HCT116 (cell line): ENCODE results near the gene TIMM10. TPM values are rescaled to one million over a fixed set of nuclear protein-coding genes. Genes with fewer than 3 reads are reported as not detected.

Source experiments
- ATAC-seq: fragments of 200-7000 bp; cut with Tn5 transposase; 2 replicates; pipeline ENCODE4 v1.9.1; 2020; ENCODE audit warnings: mild to moderate bottlenecking, moderate library complexity
- BruUV-seq: library from RNA; stranded (reverse); fragments of 400-500 nt; replicated peaks from 2 replicates; lab custom pipeline; 2021; lab: Mats Ljungman, UMichigan
- CTCF ChIA-PET: fragments of 300-600 bp; sonication (Branson Sonifier 250); formaldehyde crosslinking; loops from one replicate; lab custom pipeline; 2021; ENCODE audit warnings: antibody characterized with exemption; lab: Charles Lee
- POLR2A ChIA-PET: fragments of 300-600, 350-600 bp; sonication (Branson Sonifier 250); formaldehyde crosslinking; loops from one replicate; lab custom pipeline; 2021; ENCODE audit warnings: antibody characterized with exemption; lab: Charles Lee
- RAD21 ChIA-PET, 2 experiments: fragments of 300-600 bp; sonication (Branson Sonifier 250); formaldehyde crosslinking; loops; one replicate each; lab custom pipeline; 2023; ENCODE audit warnings: low total read pairs in 2 of 2; ENCODE audit not compliant: uncharacterized antibody in 2 of 2, unreplicated experiment in 2 of 2, low non-redundant PET in 1 of 2; lab: Charles Lee
- DNase-seq: peaks from one replicate; pipeline ENCODE4 v3.0.0-alpha.2; 2010; ENCODE audit warnings: low read depth, low spot score
- H2AFZ ChIP-seq: fragments of 200-600 bp; shearing (Covaris generic), sonication (generic); 2 replicates; pipeline ENCODE4 v1.6.1; 2017; ENCODE audit warnings: low read depth, mixed run types, mixed read lengths, antibody characterized with exemption, low read length; ENCODE audit not compliant: poor library complexity, severe bottlenecking
- H3K27ac ChIP-seq: 2 replicates; pipeline ENCODE4 v1.5.1; 2012; ENCODE audit warnings: low read depth, low read length
- H3K27me3 ChIP-seq: fragments of 200-600 bp; sonication (generic); 2 replicates; pipeline ENCODE4 v1.6.1; 2016; ENCODE audit warnings: mixed run types, low read length, mixed read lengths; ENCODE audit not compliant: insufficient read depth
- H3K36me3 ChIP-seq, 2 experiments: fragments of 200-500 bp in 1 of 2; fragments of 200-600 bp in 1 of 2; sonication (Bioruptor generic) in 1 of 2; sonication (generic) in 1 of 2; 2 replicates each; pipeline versions ENCODE4 v1.5.1 to v1.6.1; 2014 to 2016; ENCODE audit warnings: low read length in 2 of 2, inconsistent platforms in 1 of 2, mixed read lengths in 1 of 2, mixed run types in 1 of 2; ENCODE audit not compliant: insufficient read depth in 2 of 2, control insufficient read depth in 1 of 2
- H3K4me1 ChIP-seq, 2 experiments: fragments of 200-600 bp in 1 of 2; sonication (generic) in 1 of 2; 2 replicates each; pipeline versions ENCODE4 v1.5.1 to v1.6.1; 2012 to 2017; ENCODE audit warnings: low read length in 2 of 2, inconsistent platforms in 1 of 2, mild to moderate bottlenecking in 1 of 2, mixed read lengths in 1 of 2, mixed run types in 1 of 2, moderate library complexity in 1 of 2; ENCODE audit not compliant: insufficient read depth in 2 of 2, control insufficient read depth in 1 of 2
- H3K4me2 ChIP-seq: fragments of 200-600 bp; sonication (generic); 2 replicates; pipeline ENCODE4 v1.6.1; 2017; ENCODE audit warnings: mixed run types, low read length, mixed read lengths
- H3K4me3 ChIP-seq, 2 experiments: fragments of 200-600 bp in 1 of 2; sonication (generic) in 1 of 2; replicated peaks in 1 of 2; 2 replicates each; pipeline ENCODE4 v1.5.1; 2011 to 2016; ENCODE audit warnings: low read length in 2 of 2, control low read depth in 1 of 2, low read depth in 1 of 2, mild to moderate bottlenecking in 1 of 2, mixed read lengths in 1 of 2, mixed run types in 1 of 2
- H3K79me2 ChIP-seq: fragments of 200-600 bp; sonication (generic); 2 replicates; pipeline ENCODE4 v1.6.1; 2017; ENCODE audit warnings: mild to moderate bottlenecking, mixed run types, low read length, moderate library complexity, mixed read lengths; ENCODE audit not compliant: insufficient read depth
- H3K9ac ChIP-seq: fragments of 200-600 bp; sonication (generic); 2 replicates; pipeline ENCODE4 v1.6.1; 2016; ENCODE audit warnings: low read length, mixed read lengths
- H3K9me2 ChIP-seq: fragments of 200-600 bp; sonication (generic), shearing (Covaris generic); 2 replicates; pipeline ENCODE4 v1.6.1; 2017; ENCODE audit warnings: mixed run types, mild to moderate bottlenecking, moderate library complexity; ENCODE audit not compliant: insufficient read depth
- H3K9me3 ChIP-seq, 2 experiments: fragments of 200-500 bp in 1 of 2; fragments of 200-600 bp in 1 of 2; sonication (Bioruptor generic) in 1 of 2; sonication (generic) in 1 of 2; 2 replicates each; pipeline ENCODE4 v1.6.1; 2014 to 2017; ENCODE audit warnings: low read length in 2 of 2, mixed read lengths in 2 of 2, inconsistent platforms in 1 of 2, low read depth in 1 of 2, mild to moderate bottlenecking in 1 of 2, mixed run types in 1 of 2, moderate library complexity in 1 of 2; ENCODE audit not compliant: control insufficient read depth in 1 of 2, insufficient read depth in 1 of 2
- H4K20me1 ChIP-seq: fragments of 200-600 bp; sonication (generic), shearing (Covaris generic); 2 replicates; pipeline ENCODE4 v1.6.1; 2017; ENCODE audit warnings: mixed run types, mild to moderate bottlenecking, moderate library complexity; ENCODE audit not compliant: insufficient read depth
- CBX3 ChIP-seq: IDR thresholded peaks from 2 replicates; pipeline ENCODE4 v1.6.1; 2012; ENCODE audit warnings: low read depth
- CEBPB ChIP-seq: IDR thresholded peaks from 2 replicates; pipeline ENCODE4 v1.6.1; 2012; ENCODE audit warnings: low read depth
- ELF1 ChIP-seq: IDR thresholded peaks from 2 replicates; pipeline ENCODE4 v1.6.1; 2012; ENCODE audit warnings: low read depth, borderline replicate concordance
- EZH2 ChIP-seq: fragments of 200-600 bp; sonication (generic); IDR thresholded peaks from 2 replicates; pipeline ENCODE4 v1.6.1; 2017; ENCODE audit warnings: antibody characterized with exemption, mixed run types
- JUND ChIP-seq: IDR thresholded peaks from 2 replicates; pipeline ENCODE4 v1.6.1; 2012
- POLR2A ChIP-seq: IDR thresholded peaks from 2 replicates; pipeline ENCODE4 v1.7.0; 2011; ENCODE audit warnings: borderline replicate concordance; ENCODE audit not compliant: insufficient read depth, insufficient read length; ENCODE audit errors: extremely low read depth
- RAD21 ChIP-seq: IDR thresholded peaks from 2 replicates; pipeline ENCODE4 v1.6.1; 2012; ENCODE audit warnings: low read depth, mild to moderate bottlenecking
- SP1 ChIP-seq: IDR thresholded peaks from 2 replicates; pipeline ENCODE4 v1.6.1; 2012; ENCODE audit warnings: low read depth
- SRF ChIP-seq: IDR thresholded peaks from 2 replicates; pipeline ENCODE4 v1.6.1; 2012; ENCODE audit warnings: low read depth
- TCF7L2 ChIP-seq: IDR thresholded peaks from 2 replicates; pipeline ENCODE4 v1.7.0; 2011; ENCODE audit warnings: borderline replicate concordance, inconsistent platforms; ENCODE audit not compliant: insufficient read depth, insufficient read length; ENCODE audit errors: extremely low read depth
- ZFX ChIP-seq: fragments of 450-650 bp; IDR thresholded peaks from 2 replicates; pipeline ENCODE4 v1.6.1; 2017
- ZNF274 ChIP-seq: fragments of 200-500 bp; sonication (Bioruptor generic); IDR thresholded peaks from 2 replicates; pipeline ENCODE4 v1.6.1; 2014; ENCODE audit warnings: mild to moderate bottlenecking, low read depth, low read length, inconsistent platforms
- intact Hi-C: fragments of 100-400 bp; cut with micrococcal nuclease; formaldehyde crosslinking; loops from 2 replicates; pipeline ENCODE4 v1.10.0; 2022
- total RNA-seq: library from RNA; stranded (reverse); gene quantifications from one replicate; pipeline ENCODE4 v1.2.1, GENCODE V29; 2021; ENCODE audit not compliant: unreplicated experiment
- TF ChIP-seq, protein P1 (sequence below): IDR thresholded peaks from 2 replicates; pipeline ENCODE4 v1.6.1; 2011; ENCODE audit warnings: mild to moderate bottlenecking, low read length, moderate library complexity; ENCODE audit not compliant: insufficient replicate concordance; ENCODE audit errors: extremely low read depth
- TF ChIP-seq, protein P2 (sequence below): IDR thresholded peaks from 2 replicates; pipeline ENCODE4 v1.6.1; 2012; ENCODE audit warnings: low read depth

Gene TIMM10
- total RNA-seq, 1 experiment from 2014 or later = 65.6 TPM

DNA sequence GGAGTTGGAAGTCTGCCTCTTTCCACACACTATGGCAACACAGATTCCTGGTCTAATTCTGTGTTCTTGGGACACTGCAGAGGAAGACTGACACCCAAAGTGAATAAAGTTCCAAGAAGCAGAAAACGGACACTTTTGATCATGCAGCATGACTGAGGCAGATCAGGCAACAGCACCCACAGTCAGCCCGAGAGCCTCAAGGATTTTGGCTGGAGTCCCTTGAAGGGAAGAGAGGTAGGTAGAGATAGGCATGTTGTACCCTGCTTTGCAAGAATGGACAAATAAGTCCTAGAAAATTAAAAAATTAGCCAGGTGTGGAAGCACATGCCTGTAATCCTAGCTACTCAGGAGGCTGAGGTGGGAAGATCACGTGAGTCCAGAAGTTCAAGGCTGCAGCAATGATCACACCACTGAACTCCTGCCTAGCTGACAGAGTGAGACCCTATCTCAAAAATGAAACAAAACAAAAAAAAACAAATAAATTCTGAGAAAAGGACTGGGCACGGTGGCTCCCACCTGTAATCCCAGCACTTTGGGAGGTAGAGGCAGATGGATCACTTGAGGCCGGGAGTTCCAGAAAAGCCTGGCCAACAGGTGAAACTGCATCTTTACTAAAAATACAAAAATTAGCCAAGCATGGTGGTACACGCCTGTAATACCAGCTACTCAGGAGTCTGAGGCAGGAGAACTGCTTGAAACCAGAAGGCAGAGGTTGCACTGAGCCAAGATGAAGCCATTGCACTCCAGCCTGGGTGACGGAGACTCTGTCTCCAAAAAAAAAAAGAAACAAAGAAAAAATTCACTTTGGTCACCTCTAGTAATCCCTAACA lies 22.0 kb downstream of the TIMM10 start (continued):
- TF ChIP-seq CBX3 (no peak), SP1 (no peak), JUND (no peak), CEBPB (no peak), RAD21 (no peak), EZH2 (no peak), TCF7L2 (no peak), POLR2A (no peak), ZNF274 (no peak), SRF (no peak), ELF1 (no peak)

DNA sequence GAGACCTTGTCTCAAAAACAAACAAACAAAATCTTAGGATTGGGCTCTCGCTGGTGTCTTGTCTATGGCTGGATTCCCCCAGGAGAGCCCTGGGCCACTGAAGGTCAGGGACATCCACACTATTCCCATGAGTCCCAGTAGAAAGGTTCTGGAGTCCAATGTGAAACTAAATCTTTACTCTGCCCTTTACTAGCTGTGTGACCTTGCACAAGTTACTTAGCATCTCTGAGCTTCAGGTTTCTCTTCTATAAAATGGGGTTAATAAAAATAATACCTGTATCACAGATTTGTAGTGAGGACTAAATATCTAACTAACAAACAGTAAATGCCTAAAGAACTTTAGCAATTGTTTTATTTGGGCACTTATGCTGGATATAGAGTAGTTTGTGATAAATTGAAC lies 24.0 kb downstream of the TIMM10 start:
- POLR2A ChIA-PET = no interaction called here

More for the DNA sequence above, 24.0 kb downstream of the TIMM10 start:
- Histone ChIP-seq H4K20me1 (no peaks in the 10 kb centered on the region), H3K36me3 (no peaks in the 10 kb centered on the region), H3K9ac (no peak overlapping the region), H3K4me2 (no peak overlapping the region), H3K4me1 (peaks cover 0 to 6% of the 10 kb centered on the region in 2 experiments; a peak in 1 of 4 replicates), H3K27me3 (no peaks in the 10 kb centered on the region), H3K79me2 (no peaks in the 10 kb centered on the region), H3K9me3 (no peaks in the 10 kb centered on the region), H3K4me3 (no peak overlapping the region), H3K27ac (no peak overlapping the region), H2AFZ (no peak overlapping the region), H3K9me2 (no peaks in the 10 kb centered on the region)
- TF ChIP-seq EZH2 = no peak
- TF ChIP-seq CEBPB = no peak
- TF ChIP-seq, protein P1, sequence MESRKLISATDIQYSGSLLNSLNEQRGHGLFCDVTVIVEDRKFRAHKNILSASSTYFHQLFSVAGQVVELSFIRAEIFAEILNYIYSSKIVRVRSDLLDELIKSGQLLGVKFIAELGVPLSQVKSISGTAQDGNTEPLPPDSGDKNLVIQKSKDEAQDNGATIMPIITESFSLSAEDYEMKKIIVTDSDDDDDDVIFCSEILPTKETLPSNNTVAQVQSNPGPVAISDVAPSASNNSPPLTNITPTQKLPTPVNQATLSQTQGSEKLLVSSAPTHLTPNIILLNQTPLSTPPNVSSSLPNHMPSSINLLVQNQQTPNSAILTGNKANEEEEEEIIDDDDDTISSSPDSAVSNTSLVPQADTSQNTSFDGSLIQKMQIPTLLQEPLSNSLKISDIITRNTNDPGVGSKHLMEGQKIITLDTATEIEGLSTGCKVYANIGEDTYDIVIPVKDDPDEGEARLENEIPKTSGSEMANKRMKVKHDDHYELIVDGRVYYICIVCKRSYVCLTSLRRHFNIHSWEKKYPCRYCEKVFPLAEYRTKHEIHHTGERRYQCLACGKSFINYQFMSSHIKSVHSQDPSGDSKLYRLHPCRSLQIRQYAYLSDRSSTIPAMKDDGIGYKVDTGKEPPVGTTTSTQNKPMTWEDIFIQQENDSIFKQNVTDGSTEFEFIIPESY = no peak
- no peak for TF ChIP-seq SP1
- no peak for TF ChIP-seq ZFX
- no peak for TF ChIP-seq CBX3
- TF ChIP-seq, protein P2, sequence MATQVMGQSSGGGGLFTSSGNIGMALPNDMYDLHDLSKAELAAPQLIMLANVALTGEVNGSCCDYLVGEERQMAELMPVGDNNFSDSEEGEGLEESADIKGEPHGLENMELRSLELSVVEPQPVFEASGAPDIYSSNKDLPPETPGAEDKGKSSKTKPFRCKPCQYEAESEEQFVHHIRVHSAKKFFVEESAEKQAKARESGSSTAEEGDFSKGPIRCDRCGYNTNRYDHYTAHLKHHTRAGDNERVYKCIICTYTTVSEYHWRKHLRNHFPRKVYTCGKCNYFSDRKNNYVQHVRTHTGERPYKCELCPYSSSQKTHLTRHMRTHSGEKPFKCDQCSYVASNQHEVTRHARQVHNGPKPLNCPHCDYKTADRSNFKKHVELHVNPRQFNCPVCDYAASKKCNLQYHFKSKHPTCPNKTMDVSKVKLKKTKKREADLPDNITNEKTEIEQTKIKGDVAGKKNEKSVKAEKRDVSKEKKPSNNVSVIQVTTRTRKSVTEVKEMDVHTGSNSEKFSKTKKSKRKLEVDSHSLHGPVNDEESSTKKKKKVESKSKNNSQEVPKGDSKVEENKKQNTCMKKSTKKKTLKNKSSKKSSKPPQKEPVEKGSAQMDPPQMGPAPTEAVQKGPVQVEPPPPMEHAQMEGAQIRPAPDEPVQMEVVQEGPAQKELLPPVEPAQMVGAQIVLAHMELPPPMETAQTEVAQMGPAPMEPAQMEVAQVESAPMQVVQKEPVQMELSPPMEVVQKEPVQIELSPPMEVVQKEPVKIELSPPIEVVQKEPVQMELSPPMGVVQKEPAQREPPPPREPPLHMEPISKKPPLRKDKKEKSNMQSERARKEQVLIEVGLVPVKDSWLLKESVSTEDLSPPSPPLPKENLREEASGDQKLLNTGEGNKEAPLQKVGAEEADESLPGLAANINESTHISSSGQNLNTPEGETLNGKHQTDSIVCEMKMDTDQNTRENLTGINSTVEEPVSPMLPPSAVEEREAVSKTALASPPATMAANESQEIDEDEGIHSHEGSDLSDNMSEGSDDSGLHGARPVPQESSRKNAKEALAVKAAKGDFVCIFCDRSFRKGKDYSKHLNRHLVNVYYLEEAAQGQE = no peak
- no peak for ATAC-seq
- CTCF ChIA-PET = interaction anchor here (4.7 kb wide), 1 partner anchor 14 kb away, joined by 25 read pairs; no protein-coding TSS in a partner anchor
- intact Hi-C loops = no loop called here
- RAD21 ChIA-PET = no interaction called here
- no TSS peak for BruUV-seq
- DNase-seq = no peak
